Lung (tissue), 12 donors: ENCODE measurements around the gene CGNL1. TPM values are rescaled to one million over a fixed set of nuclear protein-coding genes. Genes with fewer than 3 reads are reported as not detected.

Experiments used
- ATAC-seq: fragments of 200-7000 bp; cut with Tn5 transposase; one replicate; pipeline ENCODE4 v1.9.1; 2020; ENCODE audit warnings: moderate number of reproducible peaks; ENCODE audit not compliant: insufficient read depth, low FRiP score
- DNase-seq, 3 donors: peaks; one replicate each; pipeline ENCODE4 v3.0.0-alpha.2; 2013 to 2017
- H3K27ac ChIP-seq, 2 donors: one replicate each; pipeline ENCODE4 v1.5.1; 2013; ENCODE audit warnings: mild to moderate bottlenecking in 2 of 2, moderate library complexity in 2 of 2, control low read depth in 1 of 2, inconsistent platforms in 1 of 2, low read depth in 1 of 2, low read length in 1 of 2
- H3K27me3 ChIP-seq, 3 donors: one replicate each; pipeline ENCODE4 v1.5.1; 2013; ENCODE audit warnings: low read length in 2 of 3; ENCODE audit not compliant: control insufficient read depth in 3 of 3, insufficient read depth in 3 of 3
- H3K36me3 ChIP-seq, 4 donors: one replicate each; pipeline ENCODE4 v1.5.1; 2013; ENCODE audit warnings: low read length in 4 of 4, mild to moderate bottlenecking in 1 of 4, moderate library complexity in 1 of 4; ENCODE audit not compliant: control insufficient read depth in 4 of 4, insufficient read depth in 4 of 4
- H3K4me1 ChIP-seq, 5 donors: one replicate each; pipeline ENCODE4 v1.5.1; 2013; ENCODE audit warnings: low read length in 5 of 5, mild to moderate bottlenecking in 2 of 5, moderate library complexity in 1 of 5; ENCODE audit not compliant: control insufficient read depth in 5 of 5, insufficient read depth in 5 of 5
- H3K4me3 ChIP-seq: one replicate; pipeline ENCODE4 v1.5.1; 2013; ENCODE audit warnings: mild to moderate bottlenecking, control low read depth, moderate library complexity
- H3K9ac ChIP-seq, 2 donors: one replicate each; pipeline ENCODE4 v1.5.1; 2013; ENCODE audit warnings: low read length in 2 of 2, control low read depth in 1 of 2; ENCODE audit not compliant: insufficient read depth in 1 of 2
- H3K9me3 ChIP-seq, 4 donors: one replicate each; pipeline ENCODE4 v1.5.1; 2013; ENCODE audit warnings: low read length in 3 of 4, mild to moderate bottlenecking in 1 of 4, moderate library complexity in 1 of 4; ENCODE audit not compliant: control insufficient read depth in 4 of 4, insufficient read depth in 3 of 4
- CTCF ChIP-seq: IDR thresholded peaks from 2 replicates; pipeline ENCODE4 v1.5.1; 2012; ENCODE audit warnings: mild to moderate bottlenecking; ENCODE audit errors: control extremely low read depth, extremely low read depth
- WGBS, 2 donors: extraction: QIAGEN DNeasy Blood & Tissue Kit; methylation state at CpG; one replicate each; pipeline ENCODE4 v1.1.7; 2013; 5-methylcytosine and 5-hydroxymethylcytosine counted together
- polyA plus RNA-seq, 2 donors: library from polyadenylated mRNA; stranded (reverse); fragments of 200-250 nt; gene quantifications; one replicate each; pipeline ENCODE4 v1.2.1, GENCODE V29; 2013
- total RNA-seq, 2 donors: library from RNA; depleted of rRNA in 1 of 2; stranded (reverse); fragments of >200 nt in 1 of 2; gene quantifications; one replicate each; pipeline ENCODE4 v1.2.1, GENCODE V29; 2014 to 2021
- donor health status: control.
- donor health status: control.
- donor health status: Bipolar disorder and iron deficiency.
- donor health status: healthy.
- donor health status: DM: yes; HTN: yes; CAD: no.

Gene CGNL1
- total and polyA plus RNA-seq, 4 donors = 9.0 to 42.5 (median 22.9) TPM

GRCh38 chr15:57537072-57537471 is 160.8 kb downstream of the CGNL1 start:
- Histone ChIP-seq H3K4me3 (no peak overlapping the region), H3K4me1 (peaks cover 0 to 32% (median 8%) of the 10 kb centered on the region in 5 donors), H3K9me3 (no peaks in the 10 kb centered on the region), H3K27me3 (no peaks in the 10 kb centered on the region), H3K27ac (no peak overlapping the region), H3K36me3 (peaks cover 0 to 1% (median 0%) of the 10 kb centered on the region in 4 donors), H3K9ac (no peak overlapping the region)
- TF ChIP-seq CTCF = no peak
- ATAC-seq = no peak
- WGBS, 2 donors = 81 to 88% methylated on average over 7 of the region's 7 CpGs
- DNase-seq = peak in 1 of 3 donors; percentile 32

GRCh38 chr15:57537488-57538264 is 161.4 kb downstream of the CGNL1 start:
- no peak overlapping the region for H3K27ac ChIP-seq
- WGBS, 2 donors = 90 to 98% methylated on average over 4 of the region's 4 CpGs
- no peak for ATAC-seq

GRCh38 chr15:57538265-57538529 is 161.9 kb downstream of the CGNL1 start:
- ATAC-seq (no peak), DNase-seq (no peak)
- Histone ChIP-seq H3K4me3 (no peak overlapping the region), H3K9ac (no peak overlapping the region), H3K27me3 (no peaks in the 10 kb centered on the region), H3K4me1 (peaks cover 0 to 20% (median 8%) of the 10 kb centered on the region in 5 donors), H3K9me3 (no peaks in the 10 kb centered on the region), H3K27ac (no peak overlapping the region), H3K36me3 (peaks cover 0 to 1% (median 0%) of the 10 kb centered on the region in 4 donors)
- TF ChIP-seq CTCF = no peak

More at GRCh38 chr15:57537488-57538264, 161.4 kb downstream of the CGNL1 start:
- no peak for DNase-seq
- Histone ChIP-seq H3K4me3 (no peak overlapping the region), H3K9ac (no peak overlapping the region), H3K36me3 (peaks cover 0 to 1% (median 0%) of the 10 kb centered on the region in 4 donors), H3K9me3 (no peaks in the 10 kb centered on the region), H3K4me1 (peaks cover 0 to 25% (median 8%) of the 10 kb centered on the region in 5 donors), H3K27me3 (no peaks in the 10 kb centered on the region)
- TF ChIP-seq CTCF = no peak
